Memory B cell (primary cell): ENCODE results near the gene MTSS2.

Experiments
- ATAC-seq: fragments of 150-1000 bp; cut with Tn5 transposase; 2 replicates; pipeline ENCODE4 v1.10.0; 2021; ENCODE audit warnings: low read depth, mild to moderate bottlenecking, moderate library complexity
- DNase-seq, 2 donors: peaks; one replicate each; pipeline ENCODE4 v3.0.0; 2022; ENCODE audit warnings: low spot score in 2 of 2
- H3K27ac Mint-ChIP-seq: one replicate; pipeline ENCODE4 v1.8.0; 2022; ENCODE audit warnings: mild to moderate bottlenecking, moderate library complexity, mixed read lengths
- H3K27me3 Mint-ChIP-seq: one replicate; pipeline ENCODE4 v1.8.0; 2022; ENCODE audit warnings: mixed read lengths
- H3K36me3 Mint-ChIP-seq: one replicate; pipeline ENCODE4 v1.8.0; 2022; ENCODE audit warnings: mild to moderate bottlenecking, mixed read lengths
- H3K4me1 Mint-ChIP-seq: one replicate; pipeline ENCODE4 v1.8.0; 2022; ENCODE audit warnings: mixed read lengths
- H3K4me3 Mint-ChIP-seq: one replicate; pipeline ENCODE4 v1.8.0; 2022; ENCODE audit warnings: mild to moderate bottlenecking, moderate library complexity, mixed read lengths
- H3K9me3 Mint-ChIP-seq: one replicate; pipeline ENCODE4 v1.8.0; 2022; ENCODE audit warnings: mixed read lengths

MTSS2 gene

GRCh38 chr16:70689035-70689969 lies 3.4 kb upstream of the MTSS2 start:
- peaks cover 4% of the 10 kb centered on the region for H3K27me3 Mint-ChIP-seq
- H3K4me3 Mint-ChIP-seq: no peak overlapping the region
- no peak overlapping the region for H3K27ac Mint-ChIP-seq
- ATAC-seq (no peak), DNase-seq (no peak)
- H3K36me3 Mint-ChIP-seq: peaks cover 7% of the 10 kb centered on the region
- peaks cover 6% of the 10 kb centered on the region for H3K4me1 Mint-ChIP-seq
- H3K9me3 Mint-ChIP-seq: no peaks in the 10 kb centered on the region

GRCh38 chr16:70688246-70688742 lies 2.4 kb upstream of the MTSS2 start:
- DNase-seq (no peak), ATAC-seq (no peak)
- H3K4me1 Mint-ChIP-seq: peaks cover 6% of the 10 kb centered on the region
- H3K4me3 Mint-ChIP-seq: no peak overlapping the region
- no peak overlapping the region for H3K27ac Mint-ChIP-seq
- no peaks in the 10 kb centered on the region for H3K9me3 Mint-ChIP-seq
- peaks cover 7% of the 10 kb centered on the region for H3K36me3 Mint-ChIP-seq
- H3K27me3 Mint-ChIP-seq: peaks cover 7% of the 10 kb centered on the region

GRCh38 chr16:70687671-70688245 lies 1.9 kb upstream of the MTSS2 start:
- Mint-ChIP-seq H3K4me3 (peak overlapping the region; percentile 53), H3K9me3 (no peaks in the 10 kb centered on the region), H3K27ac (no peak overlapping the region), H3K27me3 (peaks cover 7% of the 10 kb centered on the region), H3K36me3 (peaks cover 7% of the 10 kb centered on the region), H3K4me1 (peaks cover 6% of the 10 kb centered on the region)
- ATAC-seq (no peak), DNase-seq (no peak)

GRCh38 chr16:70687102-70687511 lies 1.3 kb upstream of the MTSS2 start:
- ATAC-seq: no peak
- Mint-ChIP-seq H3K36me3 (peaks cover 7% of the 10 kb centered on the region), H3K4me3 (peak overlapping the region; percentile 53), H3K27ac (no peak overlapping the region), H3K27me3 (peaks cover 7% of the 10 kb centered on the region), H3K4me1 (peaks cover 6% of the 10 kb centered on the region), H3K9me3 (no peaks in the 10 kb centered on the region)
- DNase-seq: no peak

GRCh38 chr16:70686376-70687101 lies 686 bp upstream of the MTSS2 start:
- Mint-ChIP-seq H3K27ac (no peak overlapping the region), H3K27me3 (peaks cover 7% of the 10 kb centered on the region), H3K36me3 (peaks cover 7% of the 10 kb centered on the region), H3K9me3 (no peaks in the 10 kb centered on the region), H3K4me1 (peaks cover 6% of the 10 kb centered on the region), H3K4me3 (peak overlapping the region; percentile 25)
- no peak for DNase-seq
- peak; percentile 9 for ATAC-seq

GRCh38 chr16:70685061-70685937 lies 554 bp downstream of the MTSS2 start:
- Mint-ChIP-seq H3K4me3 (peak overlapping the region; percentile 21), H3K27ac (no peak overlapping the region), H3K27me3 (peaks cover 7% of the 10 kb centered on the region), H3K4me1 (peaks cover 6% of the 10 kb centered on the region), H3K9me3 (no peaks in the 10 kb centered on the region), H3K36me3 (peaks cover 3% of the 10 kb centered on the region)
- peak; percentile 31 for ATAC-seq
- DNase-seq: no peak

GRCh38 chr16:70684146-70685060 lies 1.4 kb downstream of the MTSS2 start:
- H3K9me3 Mint-ChIP-seq: no peaks in the 10 kb centered on the region
- peaks cover 3% of the 10 kb centered on the region for H3K36me3 Mint-ChIP-seq
- DNase-seq: no peak
- H3K27me3 Mint-ChIP-seq: peaks cover 7% of the 10 kb centered on the region
- peak overlapping the region; percentile 21 for H3K4me3 Mint-ChIP-seq
- no peak overlapping the region for H3K27ac Mint-ChIP-seq
- peaks cover 6% of the 10 kb centered on the region for H3K4me1 Mint-ChIP-seq
- no peak for ATAC-seq

GRCh38 chr16:70683146-70683944 lies 2.5 kb downstream of the MTSS2 start:
- DNase-seq (no peak), ATAC-seq (no peak)
- H3K27ac Mint-ChIP-seq: no peak overlapping the region
- H3K36me3 Mint-ChIP-seq: peaks cover 5% of the 10 kb centered on the region
- H3K4me1 Mint-ChIP-seq: peaks cover 6% of the 10 kb centered on the region
- no peak overlapping the region for H3K4me3 Mint-ChIP-seq
- H3K27me3 Mint-ChIP-seq: peaks cover 9% of the 10 kb centered on the region
- no peaks in the 10 kb centered on the region for H3K9me3 Mint-ChIP-seq

GRCh38 chr16:70682239-70683145 lies 3.4 kb downstream of the MTSS2 start:
- ATAC-seq (no peak), DNase-seq (no peak)
- Mint-ChIP-seq H3K36me3 (peaks cover 4% of the 10 kb centered on the region), H3K4me3 (no peak overlapping the region), H3K4me1 (peaks cover 6% of the 10 kb centered on the region), H3K27ac (no peak overlapping the region), H3K9me3 (no peaks in the 10 kb centered on the region), H3K27me3 (peaks cover 9% of the 10 kb centered on the region)

GRCh38 chr16:70681382-70682238 lies 4.2 kb downstream of the MTSS2 start:
- DNase-seq: no peak
- Mint-ChIP-seq H3K27me3 (peaks cover 6% of the 10 kb centered on the region), H3K9me3 (no peaks in the 10 kb centered on the region), H3K4me1 (peaks cover 3% of the 10 kb centered on the region), H3K4me3 (no peak overlapping the region), H3K27ac (no peak overlapping the region), H3K36me3 (peaks cover 2% of the 10 kb centered on the region)
- no peak for ATAC-seq
